Stimulated activated CD4-positive, alpha-beta T cell treated with anti-CD3 and anti-CD28 coated beads, Interleukin-4, amount 100 ng/mL, for 1 hour (primary cell): ENCODE measurements around the gene IGFBP5.

Experiments
- DNase-seq: peaks from one replicate; pipeline ENCODE4 v3.0.0-alpha.2; 2020

IGFBP5 gene

GRCh38 chr2:216713691-216714336 lies 18.5 kb upstream of the IGFBP5 start:
- no peak for DNase-seq

GRCh38 chr2:216711348-216711747 lies 16.0 kb upstream of the IGFBP5 start:
- DNase-seq, result no peak

- no peak for DNase-seq
Measured at GRCh38 chr2:216710551-216711301, 15.4 kb upstream of the IGFBP5 start.

GRCh38 chr2:216702756-216703155 lies 7.4 kb upstream of the IGFBP5 start:
- DNase-seq, result no peak

GRCh38 chr2:216701544-216701943 lies 6.2 kb upstream of the IGFBP5 start:
- DNase-seq, result no peak

- no peak for DNase-seq
Measured at GRCh38 chr2:216700781-216701180, 5.4 kb upstream of the IGFBP5 start.

GRCh38 chr2:216700088-216700567 lies 4.8 kb upstream of the IGFBP5 start:
- DNase-seq, result no peak

GRCh38 chr2:216698895-216699294 lies 3.5 kb upstream of the IGFBP5 start:
- DNase-seq, result no peak

GRCh38 chr2:216698293-216698692 lies 2.9 kb upstream of the IGFBP5 start:
- no peak for DNase-seq

- DNase-seq, result no peak
Measured at GRCh38 chr2:216696751-216697560, 1.6 kb upstream of the IGFBP5 start.

- no peak for DNase-seq
Measured at GRCh38 chr2:216696321-216696720, 972 bp upstream of the IGFBP5 start.

- no peak for DNase-seq
Measured at GRCh38 chr2:216694826-216695217, 527 bp downstream of the IGFBP5 start.

- peak; percentile 44 for DNase-seq
Measured at GRCh38 chr2:216694082-216694825, 1.1 kb downstream of the IGFBP5 start.

- no peak for DNase-seq
Measured at GRCh38 chr2:216693414-216694080, 1.8 kb downstream of the IGFBP5 start.

GRCh38 chr2:216692636-216693413 lies 2.5 kb downstream of the IGFBP5 start:
- peak; percentile 69 for DNase-seq

GRCh38 chr2:216690853-216691741 lies 4.3 kb downstream of the IGFBP5 start:
- DNase-seq, result no peak

GRCh38 chr2:216690456-216690852 lies 4.9 kb downstream of the IGFBP5 start:
- DNase-seq, result no peak

GRCh38 chr2:216689397-216689796 lies 6.0 kb downstream of the IGFBP5 start:
- no peak for DNase-seq

GRCh38 chr2:216688731-216689340 lies 6.5 kb downstream of the IGFBP5 start:
- no peak for DNase-seq

GRCh38 chr2:216687646-216688045 lies 7.7 kb downstream of the IGFBP5 start:
- DNase-seq, result peak; percentile 28
